ENCODE data around the gene S100Z.
"Not testable (repeated sequence)": the region's sequence is repeated elsewhere in the genome, so short reads cannot be mapped to it uniquely, and the experiment has no call there.

The S100Z gene

DNA sequence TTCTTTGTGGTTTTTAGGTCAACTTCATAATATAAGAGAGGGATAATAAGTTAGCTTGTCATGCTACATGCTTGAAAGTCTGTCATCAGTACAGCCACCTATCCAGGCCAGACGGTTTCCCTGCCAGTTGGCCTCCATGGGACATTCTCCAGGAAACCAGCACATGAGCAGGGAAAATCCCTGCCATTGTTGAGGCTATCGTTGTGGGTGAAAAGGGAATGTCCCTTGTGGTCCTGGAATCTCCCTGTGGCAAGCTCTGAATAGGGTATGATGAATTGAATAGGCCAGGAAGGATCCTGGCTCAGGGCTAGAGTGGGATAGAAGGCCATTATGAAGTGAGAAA, 18.7 kb upstream of the S100Z start:
- DNase-seq = no peak

DNA sequence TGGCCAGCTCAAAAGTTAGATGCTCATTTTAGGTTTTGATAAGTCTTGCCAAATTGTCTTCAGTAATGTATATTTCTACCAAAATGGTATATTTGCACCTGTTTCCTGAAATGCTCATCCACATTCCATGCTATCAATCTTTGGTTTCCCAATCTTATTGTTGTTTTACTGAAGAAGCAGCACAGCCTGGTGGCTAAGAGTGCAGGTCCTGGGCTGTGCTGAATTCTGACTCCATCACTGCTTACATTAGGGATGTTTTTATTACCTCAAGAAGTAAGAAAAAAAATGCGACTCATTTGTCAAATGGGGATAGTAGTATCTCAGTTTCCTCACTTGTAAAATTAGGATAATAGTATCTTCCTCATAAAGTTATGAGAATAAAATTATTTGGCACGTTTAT, 13.6 kb upstream of the S100Z start:
- DNase-seq = no peak

DNA sequence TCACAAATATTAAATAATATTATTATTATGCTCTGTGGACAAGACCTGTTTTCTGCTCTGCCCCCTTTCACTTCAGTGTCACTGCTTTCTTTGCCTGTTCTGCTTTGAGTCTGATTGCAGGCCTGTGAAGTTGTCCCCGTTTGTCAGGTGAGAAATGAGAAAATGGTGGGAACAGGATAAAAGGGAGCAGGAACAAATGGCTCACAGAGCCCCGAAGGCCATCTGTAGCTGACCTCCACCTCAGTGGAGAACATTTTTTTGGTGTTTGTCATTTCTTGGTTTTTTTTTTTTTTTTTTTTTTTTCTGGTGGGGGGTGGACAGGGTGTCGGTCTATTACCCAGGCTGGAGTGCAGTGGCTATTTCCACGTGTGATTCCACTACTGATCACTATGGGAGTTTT, 13.2 kb upstream of the S100Z start:
- DNase-seq = no peak

DNA sequence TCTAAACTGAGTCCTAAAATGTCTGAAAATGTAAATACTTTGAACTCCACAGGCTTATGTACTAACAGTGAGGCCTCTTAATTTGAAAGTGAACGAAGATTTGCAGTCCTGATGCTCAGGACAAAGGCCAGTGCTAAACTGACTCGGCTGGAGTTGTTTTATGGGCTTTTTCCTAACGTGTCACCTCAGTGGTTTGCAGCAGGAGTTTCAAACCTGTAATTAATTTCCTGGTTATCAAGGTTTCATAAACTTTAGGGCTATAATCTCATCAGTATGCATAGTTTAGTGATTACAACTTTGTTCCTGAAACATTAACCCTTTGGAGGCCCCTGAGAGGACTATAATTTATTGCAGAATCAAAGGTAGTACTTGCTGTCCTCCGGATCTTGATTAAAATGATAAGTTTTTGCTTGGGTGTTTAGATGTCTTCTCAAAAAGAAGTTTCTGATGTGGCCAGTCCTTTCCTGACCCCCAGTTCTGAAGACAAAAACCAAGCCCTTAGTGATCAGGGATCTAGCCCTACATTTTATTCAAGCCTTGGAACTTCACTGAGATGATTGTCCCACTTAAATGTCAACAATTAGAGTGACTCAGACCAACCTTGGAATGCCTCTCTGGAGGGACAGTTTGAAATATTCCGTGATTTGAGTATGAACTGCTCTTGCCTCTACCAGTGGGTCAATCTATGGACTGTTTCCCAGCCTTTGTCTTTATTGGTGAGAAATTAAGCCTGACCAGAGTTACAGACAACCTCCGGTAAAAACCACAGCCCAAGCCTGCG, 11.1 kb upstream of the S100Z start:
- no peak for DNase-seq

DNA sequence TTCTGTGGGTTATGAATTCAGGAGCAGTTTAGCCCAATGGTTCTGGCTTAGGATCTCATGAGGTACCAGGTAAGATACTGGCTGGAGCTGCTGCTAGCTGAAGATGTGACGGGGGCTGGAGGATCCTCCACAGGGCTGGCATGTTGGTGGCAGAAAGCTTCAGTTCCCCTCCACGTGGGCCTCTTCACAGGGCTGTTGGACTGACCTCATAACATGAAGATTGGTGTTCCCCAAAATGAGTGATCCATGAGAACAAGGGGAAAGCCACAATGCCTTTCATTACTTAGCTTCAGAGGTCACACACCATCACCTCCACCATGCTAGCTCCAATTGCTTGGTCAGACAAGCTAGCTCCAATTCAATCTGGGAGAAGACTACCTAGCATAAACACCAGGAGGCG, 8.5 kb upstream of the S100Z start:
- DNase-seq = no peak

DNA sequence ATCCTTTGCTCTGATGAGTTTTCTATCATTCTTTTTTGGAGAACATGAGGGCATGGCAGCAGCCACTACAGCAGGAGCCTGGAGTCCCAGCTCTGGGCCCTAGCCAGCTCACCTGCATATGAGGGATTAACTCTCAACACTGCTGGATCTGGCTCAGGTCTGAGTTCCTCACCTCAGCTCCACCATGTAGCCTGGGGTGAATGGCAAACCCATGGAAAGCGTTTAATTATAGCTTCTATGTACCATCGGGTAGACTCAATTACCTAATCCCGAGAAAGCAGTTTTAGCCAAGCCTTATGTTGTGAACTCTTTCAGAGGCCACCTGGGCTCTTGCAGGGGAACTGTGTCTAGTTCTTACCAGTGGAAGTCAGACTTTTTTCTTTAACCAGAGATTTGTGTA, 3.9 kb upstream of the S100Z start:
- no peak for DNase-seq

DNA sequence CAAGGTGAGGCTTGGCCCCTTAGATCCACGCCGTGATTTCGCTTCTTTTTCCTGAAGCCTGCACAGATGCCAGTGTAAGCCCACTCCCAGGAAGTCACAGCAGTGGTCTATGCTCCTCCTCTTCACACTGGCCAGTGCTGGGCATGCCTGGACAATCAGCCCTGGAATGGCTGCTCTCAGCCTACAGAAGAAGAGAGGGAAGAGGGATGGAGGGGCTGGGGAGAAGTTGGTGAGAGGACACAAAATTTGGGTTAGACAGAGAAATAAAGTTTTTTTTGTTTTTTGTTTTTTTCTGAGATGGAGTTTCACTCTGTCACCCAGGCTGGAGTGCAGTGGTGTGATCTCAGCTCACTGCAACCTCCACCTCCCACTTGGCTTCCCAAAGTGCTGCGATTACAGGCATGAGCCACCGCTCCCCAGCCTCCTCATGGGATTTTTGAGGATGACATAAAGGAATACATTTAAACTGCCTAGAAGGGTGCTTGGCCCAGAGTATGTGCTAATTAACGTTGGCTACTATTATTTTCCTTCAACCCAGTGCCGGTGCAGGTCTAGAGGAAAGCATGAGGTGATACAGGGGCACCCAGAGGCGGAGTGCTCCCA, 830 bp downstream of the S100Z start:
- DNase-seq = no peak

DNA sequence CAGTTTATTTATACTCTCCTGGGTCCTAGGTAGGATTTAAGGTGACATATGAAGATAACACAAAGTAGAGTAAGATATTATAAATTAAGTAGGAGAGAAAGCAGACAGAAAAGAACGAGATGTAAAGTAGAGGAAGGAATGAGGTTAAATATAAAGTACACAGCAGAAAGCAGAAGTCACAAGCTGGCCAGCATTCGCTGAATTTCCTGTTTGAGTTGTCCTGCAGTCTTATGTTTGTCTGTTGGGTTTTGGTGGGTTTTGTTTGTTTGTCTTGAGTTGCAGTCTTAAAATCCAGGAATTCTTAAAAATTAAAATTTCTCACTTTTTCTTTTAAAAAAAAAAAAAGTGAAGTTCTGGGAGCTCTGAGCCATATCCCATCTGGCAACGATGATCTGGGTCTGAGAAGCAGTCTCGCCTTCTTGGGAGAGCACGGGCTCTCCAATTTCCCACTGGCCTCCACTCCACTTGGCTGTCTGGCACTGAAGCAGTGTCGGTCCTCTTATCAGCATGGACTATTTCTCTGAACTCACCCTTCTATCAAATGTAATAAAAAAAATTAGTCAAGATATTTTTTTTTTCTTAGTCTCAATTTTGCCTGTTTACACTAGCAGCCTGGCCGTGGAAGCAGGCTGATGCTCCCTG, 2.0 kb downstream of the S100Z start:
- no peak for DNase-seq

DNA sequence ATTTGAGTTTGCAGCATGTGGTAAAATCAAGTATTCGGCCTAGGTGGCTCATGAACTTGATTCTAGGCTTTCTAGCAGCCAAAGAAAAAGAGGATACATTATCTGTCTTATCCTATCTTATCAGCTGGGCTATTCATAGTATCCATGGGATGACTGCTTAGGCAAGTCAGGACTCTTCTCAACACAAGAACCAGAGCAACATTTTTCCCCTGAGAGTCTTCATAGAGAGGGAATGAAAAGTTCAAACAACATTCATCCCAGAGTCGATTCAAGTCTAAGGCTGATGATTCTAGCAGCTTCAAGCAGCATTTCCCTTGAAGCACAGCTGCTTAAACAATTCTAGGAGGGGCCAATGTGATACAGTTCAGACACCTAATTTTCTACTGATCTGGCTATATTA, 3.0 kb downstream of the S100Z start:
- DNase-seq = no peak

DNA sequence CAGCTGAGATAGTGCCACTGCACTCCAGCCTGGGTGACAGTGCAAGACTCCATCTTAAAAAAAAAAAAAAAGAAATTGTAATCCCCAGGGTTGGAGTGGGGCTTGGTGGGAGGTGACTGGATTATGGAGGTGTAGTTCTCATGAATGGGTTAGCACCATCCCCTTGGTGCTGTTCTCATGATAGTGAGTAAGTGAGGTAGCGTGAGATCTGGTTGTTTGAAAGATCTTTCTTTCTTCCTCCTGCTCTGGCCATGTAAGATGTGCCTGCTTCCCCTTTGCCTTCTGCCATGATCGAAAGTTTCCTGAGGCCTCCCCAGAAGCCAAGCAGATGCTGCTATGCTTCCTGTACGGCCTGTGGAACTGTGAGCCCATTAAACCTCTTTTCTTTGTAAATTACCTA, 3.9 kb downstream of the S100Z start:
- not testable (repeated sequence) for DNase-seq

DNA sequence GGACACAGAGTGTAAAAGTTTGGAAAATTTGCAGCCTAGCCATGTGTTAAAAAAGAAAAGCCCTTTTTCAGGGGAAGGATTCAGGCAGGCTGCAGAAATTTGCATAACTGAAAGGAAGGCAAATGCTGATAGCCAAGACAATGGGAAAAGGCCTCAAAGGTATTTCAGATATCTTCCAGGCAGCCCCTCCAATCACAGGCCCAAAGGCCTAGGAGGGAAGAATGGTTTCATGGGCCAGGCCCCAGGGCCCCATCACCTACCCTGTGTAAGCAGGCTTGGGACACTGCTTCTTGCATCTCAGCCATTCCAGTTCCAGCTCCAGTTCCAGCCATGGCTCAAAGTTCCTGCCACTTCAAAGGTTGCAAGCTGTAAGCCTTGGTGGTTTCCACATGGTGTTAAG, 4.8 kb downstream of the S100Z start:
- no peak for DNase-seq

DNA sequence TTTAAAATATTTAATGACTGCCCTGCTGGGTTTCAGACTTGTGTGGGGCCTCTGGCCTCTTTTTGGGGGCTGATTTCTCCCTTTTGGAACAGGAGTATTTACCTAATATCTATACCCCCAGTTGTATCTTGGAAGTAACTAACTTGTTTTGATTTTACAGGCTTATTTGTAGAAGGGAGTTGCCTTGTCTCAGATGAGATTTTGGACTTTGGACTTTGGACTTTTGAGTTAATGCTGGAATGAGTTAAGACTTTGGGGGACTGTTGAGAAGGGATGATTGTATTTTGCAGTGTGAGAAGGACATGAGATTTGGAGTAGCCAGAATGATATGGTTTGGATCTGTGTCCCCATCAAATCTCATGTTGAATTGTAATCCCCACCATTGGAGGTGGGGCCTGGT, 5.7 kb downstream of the S100Z start:
- DNase-seq = not testable (repeated sequence)

DNA sequence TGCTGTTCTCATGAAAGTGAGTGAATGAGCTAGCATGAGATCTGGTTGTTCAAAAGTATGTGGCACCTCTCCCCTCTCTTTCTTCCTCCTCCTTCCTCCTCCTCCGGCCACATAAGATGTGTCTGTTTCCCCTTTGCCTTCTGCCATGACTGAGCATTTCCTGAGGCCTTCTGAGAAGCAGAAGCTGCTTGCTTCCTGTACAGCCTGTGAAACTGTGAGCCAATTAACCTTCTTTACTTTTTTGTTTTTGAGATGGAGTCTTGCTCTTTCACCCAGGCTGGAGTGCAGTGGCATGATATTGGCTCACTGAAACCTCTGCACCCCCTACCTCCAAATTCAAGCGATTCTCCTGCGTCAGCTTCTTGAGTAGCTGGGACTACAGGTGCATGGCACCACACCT, 6.1 kb downstream of the S100Z start:
- DNase-seq = no peak

DNA sequence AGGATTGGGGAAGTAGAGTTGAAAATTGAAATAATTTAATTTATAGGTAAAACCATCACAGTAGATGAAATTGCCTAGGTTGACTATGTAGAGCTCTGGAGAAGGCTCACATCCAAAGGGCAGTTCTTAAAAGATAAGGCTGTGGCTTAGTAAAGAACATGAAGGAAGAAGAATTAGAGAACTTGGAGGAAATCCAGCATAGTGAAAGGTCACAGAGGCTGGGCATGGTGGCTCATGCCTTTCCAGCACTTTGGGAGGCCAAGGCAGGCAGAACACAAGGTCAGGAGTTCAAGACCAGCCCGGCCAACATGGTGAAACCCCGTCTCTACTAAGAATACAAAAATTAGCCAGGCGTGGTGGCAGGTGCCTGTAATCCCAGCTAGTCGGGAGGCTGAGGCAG, 7.0 kb downstream of the S100Z start:
- DNase-seq = not testable (repeated sequence)

DNA sequence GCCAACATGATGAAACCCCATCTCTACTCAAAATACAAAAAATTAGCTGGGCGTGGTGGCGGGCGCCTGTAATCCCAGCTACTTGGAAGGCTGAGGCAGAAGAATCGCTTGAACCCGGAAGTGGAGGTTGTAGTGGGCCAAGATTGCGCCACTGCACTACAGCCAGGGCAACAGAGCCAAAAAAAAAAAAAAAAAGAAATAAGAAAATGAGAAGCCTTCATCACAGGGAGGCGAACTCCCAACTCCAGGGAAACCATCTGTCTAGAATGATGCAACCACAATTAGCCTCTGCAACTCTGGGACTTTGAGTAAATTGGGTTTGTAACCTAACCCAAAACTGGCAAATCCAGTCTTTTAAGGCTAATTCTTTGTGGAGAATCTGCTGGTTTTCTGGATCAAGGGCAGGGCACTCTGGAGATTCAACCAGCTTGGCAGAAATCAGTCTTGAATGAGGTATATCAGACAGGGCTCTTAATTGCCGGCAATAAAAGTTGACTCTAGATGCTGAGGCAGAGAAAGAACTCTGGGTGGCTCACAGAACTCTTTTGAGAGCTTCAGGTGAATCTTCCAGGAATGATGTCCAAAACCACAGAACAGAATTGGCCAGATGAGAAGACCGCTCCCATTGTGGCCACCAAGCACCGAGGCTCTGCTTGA, 9.9 kb downstream of the S100Z start:
- DNase-seq = no peak

DNA sequence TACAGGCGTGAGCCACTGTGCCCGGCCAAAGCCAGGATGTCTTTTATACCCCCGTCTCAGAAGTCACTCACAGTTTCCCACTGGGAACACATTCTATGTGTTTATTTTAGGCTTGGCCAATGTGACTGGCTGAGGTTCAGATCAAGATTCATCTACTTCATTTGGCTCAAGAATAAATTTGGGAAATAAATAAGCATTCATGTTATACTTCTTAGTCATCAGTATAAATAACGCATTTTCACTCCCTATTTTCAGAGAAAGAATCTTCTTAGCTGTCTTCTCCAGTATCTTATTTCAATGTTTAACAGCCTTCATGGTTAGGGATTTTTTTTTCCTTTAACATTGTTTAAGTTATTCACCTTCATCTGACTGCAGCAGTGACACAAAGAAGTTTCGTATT, 11.8 kb downstream of the S100Z start:
- no peak for DNase-seq

DNA sequence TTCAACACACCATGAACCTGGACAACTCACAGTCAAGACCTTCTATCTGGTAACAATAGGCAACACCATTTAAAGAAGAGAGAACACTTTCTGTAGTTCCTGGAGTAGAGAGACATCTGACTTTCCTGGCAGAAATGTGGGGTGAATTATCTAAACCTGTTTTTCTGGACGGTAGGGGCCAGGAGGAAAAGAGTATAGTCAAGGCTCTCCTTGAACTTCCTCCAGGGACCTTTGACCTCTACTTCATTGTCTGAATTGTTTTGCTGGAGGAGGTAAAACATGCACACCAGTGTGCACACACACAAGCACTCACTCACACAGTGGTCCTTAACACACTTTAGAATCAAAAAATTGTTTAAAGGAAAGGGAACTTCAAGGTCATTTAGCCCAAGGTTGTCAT, 13.2 kb downstream of the S100Z start:
- DNase-seq = no peak

DNA sequence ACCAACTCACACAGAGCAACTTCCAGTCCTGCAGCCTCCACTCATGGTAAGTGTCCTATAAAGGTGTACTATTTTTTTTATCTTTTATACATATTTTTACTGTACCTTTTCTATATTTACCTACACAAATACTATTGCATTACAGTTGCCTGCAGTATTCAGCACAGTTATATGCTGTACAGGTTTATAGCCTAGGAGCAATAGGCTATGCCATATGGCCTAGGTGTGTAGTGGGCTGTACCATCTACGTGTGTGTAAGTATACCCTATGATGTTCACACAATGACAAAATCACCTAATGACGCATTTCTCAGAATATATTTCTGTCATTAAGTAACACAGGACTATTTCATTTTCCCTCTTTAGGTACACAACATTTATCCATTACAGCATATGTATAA, 16.7 kb downstream of the S100Z start:
- DNase-seq = no peak

DNA sequence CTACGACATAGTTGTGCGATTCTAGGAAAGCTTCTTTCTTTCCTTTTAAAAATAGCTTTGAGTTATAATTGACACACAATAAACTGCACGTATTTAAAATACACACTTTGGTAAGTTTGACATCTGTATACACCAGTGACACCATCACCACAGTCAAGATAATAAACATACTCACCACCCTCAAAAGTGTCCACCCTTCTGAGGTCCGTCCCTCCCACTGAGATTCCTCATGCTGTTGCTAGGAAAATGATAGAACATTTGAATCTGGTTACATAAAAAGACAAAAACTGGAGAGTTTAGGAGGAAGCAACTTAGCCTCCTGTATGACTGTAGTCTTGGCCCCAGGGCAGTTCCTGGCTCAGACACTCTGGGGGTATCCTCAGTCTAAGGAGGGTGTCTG, 17.2 kb downstream of the S100Z start:
- DNase-seq = no peak

DNA sequence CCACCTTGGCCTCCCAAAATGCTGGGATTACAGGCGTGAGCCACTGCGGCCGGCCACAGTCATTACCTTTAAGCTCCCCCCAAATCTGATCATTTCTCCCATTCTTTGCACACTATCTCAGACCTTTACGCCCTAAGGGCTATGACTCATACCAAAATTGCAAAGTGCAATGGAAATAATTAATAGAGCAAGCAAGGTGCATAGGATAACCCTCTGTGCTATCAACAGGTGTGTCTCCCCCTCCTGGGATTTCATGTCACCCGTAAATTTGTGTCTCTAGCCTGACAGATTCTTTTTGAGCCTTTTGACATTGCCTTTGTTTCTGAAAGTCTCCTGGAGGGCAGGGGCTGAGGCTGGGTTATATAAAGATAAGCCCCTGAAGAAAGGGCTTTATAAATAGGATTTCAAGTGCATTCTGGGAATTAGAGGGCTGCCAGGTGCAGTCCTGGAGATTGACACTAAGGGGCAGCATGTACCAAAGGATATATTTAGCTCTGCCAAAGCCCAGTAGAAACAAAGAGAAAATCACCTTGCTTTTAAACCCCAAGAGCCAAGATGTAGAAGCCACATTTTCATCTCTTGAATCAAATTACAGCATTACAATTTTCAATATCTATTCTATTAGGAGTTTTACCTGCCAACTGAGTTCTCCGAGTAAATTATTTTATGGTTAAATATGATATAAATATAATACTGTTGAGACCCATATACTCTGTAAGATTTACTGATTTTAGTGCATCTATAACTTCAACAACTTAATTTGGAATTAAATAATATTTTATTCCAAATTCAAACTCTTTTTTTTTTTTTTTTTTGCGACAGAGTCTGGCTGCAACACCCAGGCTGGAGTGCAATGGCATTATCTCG, 18.2 kb downstream of the S100Z start:
- DNase-seq = peak; percentile 14

DNA sequence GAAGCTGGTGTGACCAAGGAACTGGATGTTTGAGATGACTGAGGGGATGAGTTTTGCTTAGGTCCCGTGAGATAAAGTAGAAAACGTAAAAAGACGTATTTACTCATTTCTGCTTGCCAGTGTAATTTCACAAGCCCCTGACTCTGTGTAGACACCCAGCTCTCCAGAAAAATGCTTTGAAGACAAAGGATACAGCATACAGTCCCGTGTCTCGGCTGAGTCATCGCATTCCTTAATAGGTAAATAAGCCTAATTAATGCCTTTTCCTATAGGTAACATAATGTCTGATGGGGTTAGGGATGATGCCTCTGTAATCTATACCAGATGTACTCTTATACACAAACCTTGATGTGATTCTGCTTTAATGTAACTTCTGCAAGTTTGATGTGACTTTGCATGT, 20.2 kb downstream of the S100Z start:
- DNase-seq = no peak

DNA sequence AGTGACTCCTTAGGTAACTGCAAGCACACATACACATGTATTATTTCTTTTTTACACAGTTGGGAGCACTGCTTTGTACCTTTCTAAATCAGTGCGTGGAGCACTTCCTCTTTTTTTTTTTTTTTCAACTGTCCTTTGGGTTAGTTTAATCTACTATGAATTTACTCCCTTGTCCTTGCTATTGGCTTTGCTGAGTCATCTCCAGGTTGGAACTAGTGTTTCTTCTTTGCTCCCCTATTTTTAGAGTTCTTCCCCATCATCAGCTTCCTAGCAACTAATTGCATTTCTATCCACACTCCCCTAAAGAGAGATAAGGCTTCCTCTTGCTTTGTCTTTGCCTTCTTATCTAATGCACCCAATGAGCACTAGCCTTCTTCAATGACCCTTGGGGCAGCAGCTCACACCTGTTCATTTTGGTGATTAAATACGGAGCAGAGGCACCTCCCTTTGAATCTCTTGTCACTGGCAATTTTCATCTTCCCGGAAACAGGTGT, 24.3 kb downstream of the S100Z start:
- peak; percentile 6 for DNase-seq

DNA sequence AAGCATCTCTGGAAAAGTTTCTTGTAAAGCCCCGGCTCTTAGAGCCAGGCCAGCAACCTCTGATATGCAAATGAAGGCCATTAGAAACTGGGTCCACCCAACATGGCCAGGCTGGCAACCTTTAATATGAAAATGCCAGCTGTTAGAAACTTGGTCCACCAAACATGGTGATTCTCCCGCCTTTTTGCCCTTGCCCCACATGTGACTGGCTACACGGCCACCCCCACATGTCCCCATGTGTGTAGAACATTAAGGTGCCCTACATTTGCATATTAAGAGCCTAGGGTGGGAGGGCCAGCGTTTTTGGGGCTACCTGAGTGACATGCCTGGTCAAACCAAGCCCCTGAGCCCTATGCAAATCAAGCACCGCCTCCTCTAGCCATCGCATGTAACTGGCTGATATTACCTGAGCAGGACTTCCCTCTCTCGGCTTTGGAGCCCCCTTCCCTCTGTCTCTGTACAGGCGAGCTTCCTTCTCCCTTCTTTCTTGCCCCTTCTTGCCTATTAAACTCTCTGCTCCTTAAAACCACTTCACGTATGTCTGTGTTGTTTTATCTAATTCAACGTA, 39.0 kb downstream of the S100Z start:
- DNase-seq = no peak

Measured in NCI-H2107 (cell line).